Astrocyte (in vitro differentiated cells and primary cell): ENCODE results near the gene IGFBPL1.

Experiments used
- EZH2 ChIP-seq: IDR thresholded peaks from 2 replicates; pipeline ENCODE4 v1.6.1; 2012; ENCODE audit warnings: mild to moderate bottlenecking, low read length, inconsistent platforms; ENCODE audit not compliant: insufficient read depth
- TF ChIP-seq, protein P1 (sequence below): IDR thresholded peaks from 2 replicates; pipeline ENCODE4 v1.5.1; 2011; ENCODE audit warnings: low read depth, mild to moderate bottlenecking, inconsistent platforms, low read length, moderate library complexity; ENCODE audit not compliant: insufficient read depth

GRCh38 chr9:38443181-38443580 lies 18.9 kb upstream of the IGFBPL1 start:
- TF ChIP-seq, protein P1, sequence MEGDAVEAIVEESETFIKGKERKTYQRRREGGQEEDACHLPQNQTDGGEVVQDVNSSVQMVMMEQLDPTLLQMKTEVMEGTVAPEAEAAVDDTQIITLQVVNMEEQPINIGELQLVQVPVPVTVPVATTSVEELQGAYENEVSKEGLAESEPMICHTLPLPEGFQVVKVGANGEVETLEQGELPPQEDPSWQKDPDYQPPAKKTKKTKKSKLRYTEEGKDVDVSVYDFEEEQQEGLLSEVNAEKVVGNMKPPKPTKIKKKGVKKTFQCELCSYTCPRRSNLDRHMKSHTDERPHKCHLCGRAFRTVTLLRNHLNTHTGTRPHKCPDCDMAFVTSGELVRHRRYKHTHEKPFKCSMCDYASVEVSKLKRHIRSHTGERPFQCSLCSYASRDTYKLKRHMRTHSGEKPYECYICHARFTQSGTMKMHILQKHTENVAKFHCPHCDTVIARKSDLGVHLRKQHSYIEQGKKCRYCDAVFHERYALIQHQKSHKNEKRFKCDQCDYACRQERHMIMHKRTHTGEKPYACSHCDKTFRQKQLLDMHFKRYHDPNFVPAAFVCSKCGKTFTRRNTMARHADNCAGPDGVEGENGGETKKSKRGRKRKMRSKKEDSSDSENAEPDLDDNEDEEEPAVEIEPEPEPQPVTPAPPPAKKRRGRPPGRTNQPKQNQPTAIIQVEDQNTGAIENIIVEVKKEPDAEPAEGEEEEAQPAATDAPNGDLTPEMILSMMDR: no peak
- TF ChIP-seq EZH2: no peak
